Stimulated activated CD4-positive, alpha-beta T cell treated with anti-CD3 and anti-CD28 coated beads, Interleukin-15, amount 100 ng/mL, for 24 hours (primary cell): ENCODE measurements around the gene HCFC1.

Experiments used
- DNase-seq: peaks from one replicate; pipeline ENCODE4 v3.0.0-alpha.2; 2020

HCFC1 gene

DNA sequence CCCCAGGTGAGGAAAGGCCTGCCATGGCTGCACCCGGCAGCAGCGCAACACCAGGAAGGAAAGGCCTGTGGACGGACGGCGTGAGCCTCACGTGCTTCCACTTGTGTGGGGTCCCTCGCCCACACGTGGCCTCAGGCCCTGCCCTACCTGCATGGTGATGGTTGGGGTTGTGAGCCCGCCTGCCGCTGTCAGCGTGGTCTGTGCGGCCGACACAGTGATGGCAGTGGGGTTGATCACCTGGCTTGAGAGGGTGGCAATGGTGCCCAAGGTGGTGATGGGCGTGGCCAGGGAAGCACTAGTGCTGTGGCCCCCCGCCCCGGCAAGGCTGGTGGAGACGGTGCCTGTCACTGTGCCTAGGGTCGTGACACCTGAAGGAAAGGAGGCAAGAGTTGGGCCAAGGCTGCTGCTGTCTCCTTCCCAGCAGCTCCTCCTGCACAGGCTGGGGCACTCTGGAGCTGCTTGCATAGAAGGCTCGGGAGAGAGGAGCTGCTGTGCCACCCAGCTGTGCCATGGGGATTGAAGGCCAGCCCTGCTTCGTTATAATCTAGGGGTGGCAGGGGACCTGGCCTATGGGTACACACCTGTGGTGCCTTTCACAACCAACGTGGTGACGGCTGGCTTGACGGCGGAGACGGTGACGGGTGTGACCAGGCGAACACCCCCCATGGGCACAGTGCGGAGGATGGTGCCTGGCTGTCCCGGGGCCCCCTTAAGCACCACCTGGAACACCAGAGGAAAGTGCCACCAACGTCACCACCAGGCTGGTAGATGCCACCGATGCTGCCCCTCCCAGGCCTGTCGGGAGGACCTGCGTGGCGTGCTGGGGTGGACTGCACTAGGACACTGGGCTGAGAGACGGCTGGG is 15.3 kb downstream of the HCFC1 start:
- no peak for DNase-seq

DNA sequence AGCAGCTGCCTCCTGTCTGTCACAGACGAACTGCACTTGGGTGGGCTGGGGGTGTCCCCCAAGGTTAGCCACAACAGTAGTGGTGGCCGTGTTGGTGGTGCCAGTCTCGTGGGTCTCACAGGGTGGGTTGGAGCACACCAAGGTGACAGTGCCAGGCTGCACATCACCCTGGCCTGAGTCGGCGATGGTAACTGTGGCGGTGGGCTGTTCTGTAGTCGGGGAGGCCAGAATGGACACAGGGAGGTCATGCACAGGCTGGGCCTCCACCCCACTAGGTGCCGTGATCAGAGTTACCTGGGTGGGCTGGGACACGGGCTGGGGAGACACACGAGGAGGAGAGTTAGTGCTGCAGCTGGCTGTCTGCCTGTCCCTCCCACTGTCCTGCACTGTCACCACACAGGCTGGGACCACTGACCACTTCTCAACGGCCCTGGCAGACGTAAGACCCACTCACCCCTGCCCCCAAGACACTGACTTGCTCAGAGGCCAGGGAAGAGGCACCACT is 16.3 kb downstream of the HCFC1 start:
- DNase-seq = no peak

- DNase-seq = no peak
These were observed 16.9 kb downstream of the HCFC1 start for GRCh38 chrX:153954558-153955227.

GRCh38 chrX:153953892-153954557 is 17.6 kb downstream of the HCFC1 start:
- DNase-seq = no peak

GRCh38 chrX:153953342-153953830 is 18.2 kb downstream of the HCFC1 start:
- DNase-seq = peak; percentile 79

- no peak for DNase-seq
These were observed 19.1 kb downstream of the HCFC1 start for GRCh38 chrX:153952373-153953026.

GRCh38 chrX:153951683-153952372 is 19.8 kb downstream of the HCFC1 start:
- DNase-seq = no peak

- DNase-seq = no peak
These were observed 21.5 kb downstream of the HCFC1 start for GRCh38 chrX:153950127-153950526.

GRCh38 chrX:153948847-153949805 is 22.5 kb downstream of the HCFC1 start:
- no peak for DNase-seq

GRCh38 chrX:153948002-153948466 is 23.6 kb downstream of the HCFC1 start:
- DNase-seq = no peak

DNA sequence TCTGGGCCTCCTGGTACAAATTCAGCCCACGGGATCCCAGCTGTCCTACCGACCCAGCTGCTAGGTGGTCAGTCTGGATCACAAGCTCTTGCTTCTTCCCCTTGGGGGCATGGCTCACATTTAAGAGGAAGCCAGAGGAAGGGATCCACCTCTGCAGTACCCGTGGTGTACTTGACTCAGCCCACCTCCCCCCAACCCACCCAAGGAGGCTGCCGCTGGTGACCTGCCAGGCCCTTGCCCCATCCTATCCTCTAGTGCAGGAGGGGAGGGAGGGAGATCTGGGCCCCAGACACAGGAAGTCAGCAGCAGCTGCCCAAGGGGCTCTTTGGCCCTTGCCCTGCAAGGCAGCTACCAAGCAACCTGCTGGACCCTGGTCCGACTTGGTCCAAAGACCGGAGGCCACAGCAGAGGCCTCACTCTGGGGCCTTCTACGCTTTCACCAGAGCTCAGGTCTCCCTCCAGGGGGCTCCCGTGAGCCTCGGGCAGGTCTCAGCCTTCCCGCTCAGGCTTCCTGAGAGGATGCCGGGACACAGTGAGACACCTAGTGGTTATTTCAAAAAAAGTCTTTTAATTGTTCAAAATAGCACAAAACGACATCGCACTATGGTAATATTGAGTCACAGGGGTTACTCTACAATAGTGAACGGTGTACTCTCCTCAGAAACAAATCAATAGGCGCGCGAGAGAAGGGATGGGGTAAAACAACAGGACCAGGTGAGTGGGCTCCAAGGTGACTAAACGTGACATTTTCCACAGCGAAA is 24.4 kb downstream of the HCFC1 start:
- DNase-seq = peak; percentile 85

DNA sequence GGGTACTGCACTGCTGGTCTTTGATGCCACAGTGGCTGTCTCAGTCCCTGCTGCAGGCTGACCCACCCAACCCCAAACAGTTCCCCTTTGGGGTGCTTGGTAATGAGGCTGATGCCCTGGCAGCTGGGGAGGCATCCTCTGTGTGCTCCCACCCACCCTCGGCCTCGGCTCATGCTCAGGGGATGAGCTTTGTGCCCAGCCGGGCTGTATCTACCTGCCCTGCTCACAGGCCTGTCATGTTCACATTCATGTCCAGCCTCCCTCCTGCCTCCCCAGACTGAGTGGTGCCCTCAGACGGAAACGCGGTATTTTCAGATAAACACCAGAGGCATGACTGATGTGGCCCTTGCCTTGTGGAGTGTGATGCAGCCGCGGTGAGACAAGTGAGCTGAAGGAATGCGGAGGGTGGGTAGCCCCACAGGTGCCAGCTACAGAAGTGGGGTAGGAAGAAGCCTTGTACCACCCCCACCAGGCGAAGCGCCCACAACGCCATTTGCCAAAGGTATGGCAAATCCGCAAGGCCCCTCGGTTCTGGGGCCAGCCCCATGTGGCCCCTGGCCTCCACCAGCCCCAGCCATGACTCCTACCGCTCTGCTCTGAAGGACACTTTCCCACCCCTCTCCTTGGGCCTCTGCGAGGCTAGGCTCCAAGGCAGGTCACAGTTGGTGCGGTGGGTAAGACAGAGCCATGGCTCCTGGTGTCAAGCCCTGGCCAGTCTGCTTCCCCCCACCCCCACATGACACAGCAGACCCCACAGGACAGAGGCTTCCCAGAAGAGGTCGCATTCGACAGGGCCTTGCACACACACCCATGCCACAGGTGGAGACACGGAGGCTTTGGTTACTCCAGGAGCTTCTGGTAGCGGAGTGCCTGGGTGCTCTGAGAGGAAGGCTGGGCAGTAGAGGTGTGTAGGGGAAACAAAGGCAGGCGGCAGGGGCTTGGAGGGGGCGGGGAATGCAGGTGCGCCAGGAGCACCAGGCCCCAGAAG is 25.4 kb downstream of the HCFC1 start:
- no peak for DNase-seq

- no peak for DNase-seq
These were observed 26.8 kb downstream of the HCFC1 start for GRCh38 chrX:153944800-153945150.

GRCh38 chrX:153944140-153944799 is 27.3 kb downstream of the HCFC1 start, which contains the start of gene RENBP:
Gene RENBP (minus strand): TSS chrX:153944643. CDS start chrX:153944610, 33 bp downstream.
- peak; percentile 66 for DNase-seq

- DNase-seq = no peak
These were observed 30.0 kb downstream of the HCFC1 start for GRCh38 chrX:153941336-153942252.

GRCh38 chrX:153939573-153939972 is 32.0 kb downstream of the HCFC1 start:
- no peak for DNase-seq

- no peak for DNase-seq
These were observed 33.3 kb downstream of the HCFC1 start for GRCh38 chrX:153938226-153938786.
